GM10847 (cell line): ENCODE results near the gene SLC2A6.

ENCODE experiments used
- POLR2A ChIP-seq: IDR thresholded peaks from 2 replicates; pipeline ENCODE4 v1.6.1; 2011; ENCODE audit not compliant: insufficient read length; ENCODE audit errors: extremely low read depth

Gene SLC2A6

GRCh38 chr9:133468374-133468773 lies 10.5 kb downstream of the SLC2A6 start:
- TF ChIP-seq POLR2A = no peak

- no peak for TF ChIP-seq POLR2A
Measured at GRCh38 chr9:133467101-133467500, 11.8 kb downstream of the SLC2A6 start.

- TF ChIP-seq POLR2A = no peak
Measured at GRCh38 chr9:133465984-133466383, 12.9 kb downstream of the SLC2A6 start.

DNA sequence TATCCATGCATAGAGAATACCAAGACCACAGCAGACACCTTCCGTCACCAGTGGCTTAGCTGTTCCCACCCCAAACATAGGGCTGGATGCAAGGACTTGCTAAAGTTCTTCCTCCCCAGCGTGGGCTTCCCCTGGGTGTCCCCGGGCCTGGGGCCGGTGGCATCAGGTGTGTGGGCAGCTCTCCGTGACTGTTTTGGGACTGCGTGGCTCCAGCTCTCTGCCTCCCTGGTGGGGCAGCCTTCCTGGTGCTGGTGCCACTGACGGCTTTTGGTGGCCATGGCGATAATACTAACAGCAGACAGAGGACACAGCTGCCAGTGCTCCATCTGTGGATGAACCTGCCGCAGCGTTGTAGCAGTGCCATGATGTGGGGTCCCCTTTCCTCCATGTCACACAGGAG lies 14.3 kb downstream of the SLC2A6 start:
- TF ChIP-seq POLR2A = no peak

DNA sequence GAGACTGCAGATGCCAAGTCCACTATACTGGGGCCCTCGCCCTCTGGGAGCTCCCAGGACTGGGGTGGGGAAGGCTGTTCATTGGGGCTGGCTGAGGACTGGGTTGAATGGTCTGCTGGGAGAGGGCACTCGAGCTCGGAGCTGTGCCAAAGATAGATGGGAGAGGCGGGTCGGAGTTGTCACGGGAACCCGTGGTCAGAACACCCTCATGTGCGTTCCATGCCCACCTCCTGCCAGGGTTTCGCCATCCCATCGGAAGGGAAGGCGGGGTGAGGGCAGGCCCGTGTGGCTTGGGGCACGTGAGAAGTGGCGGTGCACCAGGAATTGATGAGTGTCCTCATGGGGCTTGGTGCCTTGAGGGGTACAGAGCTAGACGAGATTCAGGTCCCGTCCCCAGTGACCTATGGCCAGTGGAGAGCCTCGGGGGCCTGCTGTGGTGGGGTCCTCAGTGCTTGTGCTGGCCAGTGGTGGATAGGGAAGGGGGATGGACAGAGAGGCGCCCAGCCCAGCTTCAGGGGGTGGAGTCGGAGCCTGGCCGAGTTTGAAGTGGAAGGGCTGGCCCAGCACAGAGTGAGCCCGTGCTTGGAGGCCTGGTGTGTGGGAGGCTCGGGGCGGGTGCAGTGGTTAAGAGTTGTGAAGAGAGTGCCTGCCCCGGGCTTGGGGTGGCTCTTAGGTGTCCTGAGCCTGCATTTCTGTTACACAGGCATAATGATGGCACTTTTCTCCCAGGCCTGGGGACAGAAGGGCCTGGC lies 14.9 kb downstream of the SLC2A6 start:
- TF ChIP-seq POLR2A = no peak

GRCh38 chr9:133463234-133463863 lies 15.6 kb downstream of the SLC2A6 start:
- TF ChIP-seq POLR2A = no peak

DNA sequence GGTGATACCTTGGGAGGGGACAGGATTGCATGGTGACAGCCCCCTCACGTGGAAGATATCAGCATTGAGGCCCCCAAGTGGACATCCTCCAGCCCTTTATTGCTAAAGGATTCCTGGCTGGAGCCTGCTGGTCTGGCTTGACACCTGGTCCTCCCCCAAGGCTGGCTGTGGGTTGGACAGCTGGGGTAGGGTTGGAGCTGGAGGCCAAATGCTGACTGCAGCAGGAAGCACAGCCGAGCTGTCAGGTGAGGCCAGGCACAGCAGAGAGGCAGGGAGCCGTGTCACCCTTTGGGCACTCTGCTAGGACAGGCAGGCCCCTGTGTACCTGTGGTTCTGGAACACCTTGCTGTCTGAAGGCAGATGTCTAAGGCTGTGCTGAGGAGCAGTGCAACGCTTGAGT lies 16.9 kb downstream of the SLC2A6 start:
- no peak for TF ChIP-seq POLR2A

DNA sequence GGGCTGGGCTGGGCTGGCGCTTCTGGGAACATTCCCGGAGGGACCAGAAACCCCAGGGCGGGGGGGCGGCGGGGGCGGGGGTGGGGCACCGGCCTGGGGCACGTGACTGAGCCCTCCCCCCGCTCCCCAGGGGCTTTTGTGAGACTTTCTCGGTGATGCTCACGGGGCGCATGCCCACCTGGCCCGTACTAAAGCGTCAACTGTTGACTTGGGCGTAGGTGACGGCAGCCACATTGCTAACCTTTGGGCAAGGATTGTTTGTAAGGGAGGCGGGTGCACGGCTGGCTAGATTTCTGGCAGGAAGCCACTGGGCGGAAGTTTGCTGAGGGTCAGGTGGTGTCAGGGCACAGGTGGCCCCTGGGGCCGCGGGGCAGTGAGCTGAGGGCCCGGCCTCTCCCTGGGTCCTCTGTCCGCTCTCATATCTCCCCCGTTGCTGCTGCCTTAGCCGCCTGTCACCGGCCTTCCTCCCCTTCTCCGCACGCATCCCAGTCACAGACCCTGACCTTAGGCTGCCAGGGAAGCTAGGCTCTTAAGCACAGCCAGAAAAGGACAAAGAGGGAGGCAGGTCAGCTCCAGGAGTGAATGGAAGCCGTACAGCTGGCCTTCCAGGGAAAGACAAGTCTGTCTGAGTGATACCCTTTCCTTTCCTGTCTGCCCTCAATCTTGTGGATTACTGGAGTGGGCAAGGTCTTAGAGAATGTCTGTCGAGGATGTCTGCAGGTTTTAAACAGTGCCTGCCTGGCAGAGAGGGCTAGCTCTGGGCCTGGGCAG lies 18.3 kb downstream of the SLC2A6 start:
- TF ChIP-seq POLR2A = no peak

- peak; percentile 28 for TF ChIP-seq POLR2A
Measured at GRCh38 chr9:133459476-133460404, 19.2 kb downstream of the SLC2A6 start, which contains the start of gene CACFD1. CACFD1 (plus strand) TSS chr9:133459978; CDS start chr9:133460067, 89 bp downstream.

DNA sequence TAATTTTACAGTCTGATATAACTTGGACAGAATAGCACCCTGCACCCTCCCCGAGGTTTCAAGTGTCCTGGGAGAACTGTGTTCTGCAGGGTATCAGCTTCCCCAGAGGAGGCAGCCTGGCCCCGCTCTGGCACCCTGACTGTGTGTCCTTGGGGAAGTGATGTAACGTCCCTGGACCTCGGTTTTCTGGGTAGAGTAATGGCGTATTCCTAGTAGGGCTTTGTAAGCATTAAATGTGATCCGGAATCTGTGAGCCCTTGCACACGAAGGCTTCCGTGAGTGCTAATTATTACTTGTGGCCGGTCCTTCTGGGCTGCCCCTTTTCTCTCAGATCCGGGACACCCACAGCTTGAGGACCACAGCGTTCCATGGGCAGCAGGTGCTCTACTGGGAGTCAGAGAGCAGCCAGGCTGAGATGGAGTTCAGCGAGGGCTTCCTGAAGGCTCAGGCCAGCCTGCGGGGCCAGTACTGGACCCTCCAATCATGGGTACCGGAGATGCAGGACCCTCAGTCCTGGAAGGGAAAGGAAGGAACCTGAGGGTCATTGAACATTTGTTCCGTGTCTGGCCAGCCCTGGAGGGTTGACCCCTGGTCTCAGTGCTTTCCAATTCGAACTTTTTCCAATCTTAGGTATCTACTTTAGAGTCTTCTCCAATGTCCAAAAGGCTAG lies 20.1 kb downstream of the SLC2A6 start:
- TF ChIP-seq POLR2A = no peak

DNA sequence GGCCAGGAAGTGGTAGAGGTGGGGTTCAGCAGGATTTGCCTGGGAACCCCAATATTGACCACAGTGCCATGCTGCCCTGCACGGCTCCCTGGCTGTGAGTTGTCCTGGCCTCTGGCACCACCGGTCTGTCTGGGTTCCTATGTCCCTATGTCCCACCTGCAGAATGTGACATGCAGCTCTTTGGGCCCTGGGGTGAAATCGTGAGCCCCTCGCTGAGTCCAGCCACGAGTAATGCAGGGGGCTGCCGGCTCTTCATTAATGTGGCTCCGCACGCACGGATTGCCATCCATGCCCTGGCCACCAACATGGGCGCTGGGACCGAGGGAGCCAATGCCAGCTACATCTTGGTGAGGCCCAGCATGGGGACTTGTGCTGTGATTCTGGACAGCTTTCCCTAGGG lies 21.2 kb downstream of the SLC2A6 start:
- no peak for TF ChIP-seq POLR2A

GRCh38 chr9:133457233-133457632 lies 21.7 kb downstream of the SLC2A6 start:
- TF ChIP-seq POLR2A = no peak

DNA sequence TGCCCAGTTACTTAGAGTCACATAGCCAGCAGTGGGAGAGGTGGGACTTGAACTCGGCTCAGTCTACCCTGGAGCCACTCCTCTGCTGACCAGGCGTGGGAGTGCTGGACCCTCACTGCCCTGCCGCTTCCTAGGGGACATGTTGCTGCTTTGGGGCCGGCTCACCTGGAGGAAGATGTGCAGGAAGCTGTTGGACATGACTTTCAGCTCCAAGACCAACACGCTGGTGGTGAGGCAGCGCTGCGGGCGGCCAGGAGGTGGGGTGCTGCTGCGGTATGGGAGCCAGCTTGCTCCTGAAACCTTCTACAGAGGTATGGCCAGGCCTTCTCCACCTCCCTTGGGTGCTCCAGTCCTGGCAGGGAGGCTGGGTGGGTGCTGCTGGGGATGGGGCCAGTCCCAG lies 22.5 kb downstream of the SLC2A6 start:
- no peak for TF ChIP-seq POLR2A

DNA sequence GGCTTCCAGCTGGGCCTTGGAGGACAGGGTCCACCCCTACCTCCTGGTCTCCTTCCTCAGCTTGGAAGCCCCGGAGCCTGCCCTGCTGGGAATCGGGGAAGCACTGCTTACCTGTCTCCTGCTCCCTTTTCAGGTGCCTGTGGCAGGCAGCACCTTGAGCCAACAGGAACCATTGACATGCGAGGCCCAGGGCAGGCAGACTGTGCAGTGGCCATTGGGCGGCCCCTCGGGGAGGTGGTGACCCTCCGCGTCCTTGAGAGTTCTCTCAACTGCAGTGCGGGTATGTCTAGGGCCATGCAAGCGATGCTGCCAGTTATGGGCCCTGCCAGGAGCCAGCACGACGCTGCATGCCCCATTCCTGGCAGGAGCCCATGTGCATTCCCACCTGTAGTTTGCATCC lies 23.0 kb downstream of the SLC2A6 start:
- no peak for TF ChIP-seq POLR2A
